ENCODE measurements around the gene RRP1.

Gene RRP1

GRCh38 chr21:43824333-43825241 lies 35.2 kb downstream of the RRP1 start:
- Histone ChIP-seq H3K9me3 (ENCODE audit: control insufficient read depth, insufficient read depth, low read depth, low read length) (no peaks in the 10 kb centered on the region), H3K9ac (ENCODE audit: low read length) (no peak overlapping the region), H3K4me3 (ENCODE audit: low read depth, low read length) (no peak overlapping the region), H3K36me3 (ENCODE audit: control insufficient read depth, insufficient read depth, low read length) (no peaks in the 10 kb centered on the region), H3K27ac (ENCODE audit: low read depth, low read length) (no peak overlapping the region), H3K27me3 (ENCODE audit: control insufficient read depth, insufficient read depth, low read length) (no peaks in the 10 kb centered on the region), H3K4me1 (ENCODE audit: control insufficient read depth, insufficient read depth, low read length) (peaks cover 12% of the 10 kb centered on the region; the same call in 1 of the 2 replicates)

- H3K9ac ChIP-seq (ENCODE audit: low read length), result no peak overlapping the region
- no peak overlapping the region for H3K4me3 ChIP-seq (ENCODE audit: low read depth, low read length)
- H3K27me3 ChIP-seq (ENCODE audit: control insufficient read depth, insufficient read depth, low read length), result no peaks in the 10 kb centered on the region
- H3K9me3 ChIP-seq (ENCODE audit: control insufficient read depth, insufficient read depth, low read depth, low read length), result no peaks in the 10 kb centered on the region
- H3K27ac ChIP-seq (ENCODE audit: low read depth, low read length), result no peak overlapping the region
- peaks cover 12% of the 10 kb centered on the region; the same call in 1 of the 2 replicates for H3K4me1 ChIP-seq (ENCODE audit: control insufficient read depth, insufficient read depth, low read length)
- H3K36me3 ChIP-seq (ENCODE audit: control insufficient read depth, insufficient read depth, low read length), result no peaks in the 10 kb centered on the region
Observed at GRCh38 chr21:43825242-43825935, 36.0 kb downstream of the RRP1 start.

DNA sequence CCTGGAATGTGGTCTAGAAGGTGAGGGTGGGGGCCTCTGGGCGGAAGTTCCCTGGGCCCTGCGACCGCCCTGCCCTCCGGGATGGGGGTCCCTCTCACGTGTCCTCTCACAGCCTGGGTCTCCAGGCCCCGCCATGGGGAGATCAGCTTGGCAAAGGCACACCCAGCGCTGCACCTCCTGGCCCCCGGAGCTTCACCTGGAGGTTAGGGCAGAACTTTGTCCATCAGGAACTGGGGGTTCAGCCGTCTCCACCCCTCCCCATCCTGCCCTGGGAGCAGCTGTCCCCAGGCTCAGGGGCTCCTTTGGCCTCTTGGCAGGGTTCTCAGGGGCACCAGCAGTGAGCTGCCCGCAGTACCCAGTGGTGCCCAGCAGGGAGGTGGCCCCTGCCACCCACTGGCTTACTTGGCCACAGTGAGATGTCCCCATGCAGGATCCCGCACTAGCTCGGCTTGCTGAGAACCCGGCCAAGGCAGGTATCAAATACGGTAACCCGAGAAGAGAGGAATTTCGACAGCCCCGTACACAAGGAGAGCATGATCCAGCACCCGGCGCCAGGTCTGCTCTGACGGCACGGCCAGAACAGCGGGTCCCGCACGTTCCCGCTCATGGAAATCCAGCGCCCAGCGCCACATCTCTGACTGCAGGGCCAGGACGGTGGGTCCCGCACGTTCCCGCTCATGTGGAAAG lies 36.7 kb downstream of the RRP1 start:
- no peak overlapping the region for H3K9ac ChIP-seq (ENCODE audit: low read length)
- H3K9me3 ChIP-seq (ENCODE audit: control insufficient read depth, insufficient read depth, low read depth, low read length), result no peaks in the 10 kb centered on the region
- H3K36me3 ChIP-seq (ENCODE audit: control insufficient read depth, insufficient read depth, low read length), result no peaks in the 10 kb centered on the region
- H3K4me1 ChIP-seq (ENCODE audit: control insufficient read depth, insufficient read depth, low read length), result peaks cover 12% of the 10 kb centered on the region; the same call in 1 of the 2 replicates
- no peaks in the 10 kb centered on the region for H3K27me3 ChIP-seq (ENCODE audit: control insufficient read depth, insufficient read depth, low read length)
- H3K27ac ChIP-seq (ENCODE audit: low read depth, low read length), result no peak overlapping the region
- H3K4me3 ChIP-seq (ENCODE audit: low read depth, low read length), result no peak overlapping the region

DNA sequence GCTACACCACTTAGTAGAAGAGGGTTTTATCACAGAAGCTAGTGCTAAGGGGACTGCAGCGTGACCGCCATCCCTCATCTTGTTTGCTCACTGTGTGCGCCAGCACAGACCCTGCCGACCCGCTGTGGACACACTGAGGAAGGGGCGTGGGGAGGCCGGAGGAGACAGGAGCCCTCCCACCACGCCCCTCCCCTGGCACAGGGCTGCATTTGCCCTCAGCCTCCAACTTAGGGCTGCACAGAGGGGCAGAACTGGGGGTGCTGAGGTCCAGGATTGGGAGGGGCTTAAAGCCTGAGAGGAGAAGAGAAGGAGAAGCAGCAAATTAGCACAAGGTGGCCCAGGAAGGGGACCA lies 37.2 kb downstream of the RRP1 start:
- H3K4me1 ChIP-seq (ENCODE audit: control insufficient read depth, insufficient read depth, low read length), result peaks cover 12% of the 10 kb centered on the region; the same call in 1 of the 2 replicates
- no peak overlapping the region for H3K27ac ChIP-seq (ENCODE audit: low read depth, low read length)
- no peak overlapping the region for H3K9ac ChIP-seq (ENCODE audit: low read length)
- no peaks in the 10 kb centered on the region for H3K27me3 ChIP-seq (ENCODE audit: control insufficient read depth, insufficient read depth, low read length)
- H3K9me3 ChIP-seq (ENCODE audit: control insufficient read depth, insufficient read depth, low read depth, low read length), result no peaks in the 10 kb centered on the region
- H3K36me3 ChIP-seq (ENCODE audit: control insufficient read depth, insufficient read depth, low read length), result no peaks in the 10 kb centered on the region
- no peak overlapping the region for H3K4me3 ChIP-seq (ENCODE audit: low read depth, low read length)

- Histone ChIP-seq H3K4me3 (ENCODE audit: low read depth, low read length) (no peak overlapping the region), H3K27me3 (ENCODE audit: control insufficient read depth, insufficient read depth, low read length) (no peaks in the 10 kb centered on the region), H3K9ac (ENCODE audit: low read length) (no peak overlapping the region), H3K36me3 (ENCODE audit: control insufficient read depth, insufficient read depth, low read length) (no peaks in the 10 kb centered on the region), H3K27ac (ENCODE audit: low read depth, low read length) (no peak overlapping the region), H3K9me3 (ENCODE audit: control insufficient read depth, insufficient read depth, low read depth, low read length) (no peaks in the 10 kb centered on the region), H3K4me1 (ENCODE audit: control insufficient read depth, insufficient read depth, low read length) (peaks cover 12% of the 10 kb centered on the region; the same call in 1 of the 2 replicates)
Observed at GRCh38 chr21:43827015-43827611, 37.7 kb downstream of the RRP1 start.

DNA sequence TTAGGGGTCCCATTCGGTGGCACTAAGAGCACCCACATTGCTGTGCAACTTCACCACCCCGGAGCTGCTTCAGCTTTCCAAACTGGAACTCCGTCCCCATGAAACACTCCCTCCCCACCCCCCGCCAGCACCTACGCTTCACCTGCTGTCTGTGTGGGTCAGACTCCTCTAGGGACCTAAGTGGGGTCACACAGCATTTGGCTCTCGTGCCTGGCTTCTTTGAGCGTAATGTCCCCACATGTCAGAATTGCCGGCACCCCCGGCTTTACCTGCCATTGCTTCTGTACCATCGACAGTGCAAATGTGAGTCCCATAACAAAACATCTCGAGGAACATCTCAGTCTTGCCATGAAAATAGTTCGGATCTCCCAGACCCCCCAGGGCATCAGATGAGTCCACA lies 39.8 kb downstream of the RRP1 start:
- no peak overlapping the region for H3K27ac ChIP-seq (ENCODE audit: low read depth, low read length)
- no peaks in the 10 kb centered on the region for H3K9me3 ChIP-seq (ENCODE audit: control insufficient read depth, insufficient read depth, low read depth, low read length)
- peaks cover 12% of the 10 kb centered on the region; the same call in 1 of the 2 replicates for H3K4me1 ChIP-seq (ENCODE audit: control insufficient read depth, insufficient read depth, low read length)
- no peak overlapping the region for H3K4me3 ChIP-seq (ENCODE audit: low read depth, low read length)
- no peak overlapping the region for H3K9ac ChIP-seq (ENCODE audit: low read length)
- no peaks in the 10 kb centered on the region for H3K27me3 ChIP-seq (ENCODE audit: control insufficient read depth, insufficient read depth, low read length)
- H3K36me3 ChIP-seq (ENCODE audit: control insufficient read depth, insufficient read depth, low read length), result no peaks in the 10 kb centered on the region

DNA sequence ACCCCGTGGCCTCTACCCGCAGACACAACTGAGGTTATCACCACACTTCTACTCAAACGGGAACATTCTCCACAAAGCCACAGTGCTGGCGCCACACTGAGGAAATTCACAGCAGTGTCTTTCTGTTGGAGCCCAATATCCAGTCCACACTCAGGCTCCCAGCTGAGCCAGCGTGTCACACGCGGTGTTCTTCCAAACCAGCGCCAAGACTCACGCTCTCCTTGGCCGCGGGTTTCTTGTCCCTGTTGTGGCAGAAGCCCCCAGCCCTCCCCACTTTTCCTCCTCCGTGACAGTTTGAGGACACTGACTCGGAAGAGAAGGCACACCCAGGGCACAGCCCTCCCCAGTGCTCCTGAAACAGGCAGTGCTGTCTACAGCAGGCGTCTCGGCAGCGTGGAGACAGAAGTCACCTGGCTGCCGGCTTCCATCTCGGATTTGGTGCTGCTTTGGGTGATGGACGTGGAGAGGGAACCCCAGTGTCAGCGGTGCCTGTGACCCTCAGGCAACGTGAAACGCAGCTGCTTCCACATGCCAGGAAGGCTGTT lies 40.3 kb downstream of the RRP1 start:
- Histone ChIP-seq H3K9me3 (ENCODE audit: control insufficient read depth, insufficient read depth, low read depth, low read length) (no peaks in the 10 kb centered on the region), H3K4me1 (ENCODE audit: control insufficient read depth, insufficient read depth, low read length) (peaks cover 12% of the 10 kb centered on the region; the same call in 1 of the 2 replicates), H3K27ac (ENCODE audit: low read depth, low read length) (no peak overlapping the region), H3K36me3 (ENCODE audit: control insufficient read depth, insufficient read depth, low read length) (no peaks in the 10 kb centered on the region), H3K27me3 (ENCODE audit: control insufficient read depth, insufficient read depth, low read length) (no peaks in the 10 kb centered on the region), H3K9ac (ENCODE audit: low read length) (no peak overlapping the region), H3K4me3 (ENCODE audit: low read depth, low read length) (no peak overlapping the region)

DNA sequence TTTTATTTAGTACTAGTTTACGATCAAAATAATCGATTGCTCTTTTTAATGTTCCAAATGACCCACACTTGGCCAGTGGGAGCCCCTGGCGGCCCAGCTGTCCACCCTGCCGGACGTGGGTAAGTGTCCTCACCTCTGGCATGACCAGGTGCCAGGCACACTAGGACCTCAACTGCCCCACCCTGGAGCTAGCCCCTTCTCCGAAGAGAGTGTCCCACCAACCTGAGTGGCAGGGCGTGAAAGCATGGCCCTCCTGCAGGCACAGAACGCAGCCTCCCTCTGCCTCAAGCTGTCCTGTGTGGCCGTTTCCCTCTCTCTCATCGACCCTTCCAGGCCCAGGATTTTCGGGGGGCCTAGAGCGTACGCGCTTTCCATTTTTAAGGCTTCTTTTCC lies 42.8 kb downstream of the RRP1 start:
- no peaks in the 10 kb centered on the region for H3K4me1 ChIP-seq (ENCODE audit: control insufficient read depth, insufficient read depth, low read length)
- no peaks in the 10 kb centered on the region for H3K9me3 ChIP-seq (ENCODE audit: control insufficient read depth, insufficient read depth, low read depth, low read length)
- H3K27ac ChIP-seq (ENCODE audit: low read depth, low read length), result no peak overlapping the region
- no peak overlapping the region for H3K4me3 ChIP-seq (ENCODE audit: low read depth, low read length)
- no peaks in the 10 kb centered on the region for H3K27me3 ChIP-seq (ENCODE audit: control insufficient read depth, insufficient read depth, low read length)
- no peaks in the 10 kb centered on the region for H3K36me3 ChIP-seq (ENCODE audit: control insufficient read depth, insufficient read depth, low read length)
- H3K9ac ChIP-seq (ENCODE audit: low read length), result no peak overlapping the region

DNA sequence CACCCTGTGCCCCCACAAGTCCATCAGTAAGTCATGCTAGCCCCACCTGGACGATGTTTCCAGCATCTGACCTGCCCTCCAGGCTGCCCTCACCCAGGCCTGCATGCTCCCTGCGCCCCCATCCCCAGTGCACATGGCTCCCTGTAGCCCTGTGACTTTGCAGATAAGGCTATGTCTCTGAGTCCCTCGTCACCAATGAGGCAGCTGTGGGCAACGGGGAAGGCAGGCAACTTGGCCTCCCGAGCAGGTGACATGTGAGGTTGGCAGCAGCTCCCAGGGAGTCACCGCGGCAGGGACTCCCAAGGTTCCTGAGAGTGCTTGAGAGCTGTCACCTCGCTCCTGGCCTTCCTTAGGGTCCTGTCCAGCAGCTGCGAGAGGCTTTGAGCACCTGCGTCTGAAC lies 43.3 kb downstream of the RRP1 start:
- Histone ChIP-seq H3K9me3 (ENCODE audit: control insufficient read depth, insufficient read depth, low read depth, low read length) (no peaks in the 10 kb centered on the region), H3K9ac (ENCODE audit: low read length) (no peak overlapping the region), H3K4me3 (ENCODE audit: low read depth, low read length) (no peak overlapping the region), H3K27me3 (ENCODE audit: control insufficient read depth, insufficient read depth, low read length) (no peaks in the 10 kb centered on the region), H3K36me3 (ENCODE audit: control insufficient read depth, insufficient read depth, low read length) (no peaks in the 10 kb centered on the region), H3K4me1 (ENCODE audit: control insufficient read depth, insufficient read depth, low read length) (no peaks in the 10 kb centered on the region), H3K27ac (ENCODE audit: low read depth, low read length) (no peak overlapping the region)

- no peak overlapping the region for H3K9ac ChIP-seq (ENCODE audit: low read length)
- H3K27me3 ChIP-seq (ENCODE audit: control insufficient read depth, insufficient read depth, low read length), result no peaks in the 10 kb centered on the region
- H3K27ac ChIP-seq (ENCODE audit: low read depth, low read length), result no peak overlapping the region
- H3K9me3 ChIP-seq (ENCODE audit: control insufficient read depth, insufficient read depth, low read depth, low read length), result no peaks in the 10 kb centered on the region
- H3K4me1 ChIP-seq (ENCODE audit: control insufficient read depth, insufficient read depth, low read length), result no peaks in the 10 kb centered on the region
- H3K36me3 ChIP-seq (ENCODE audit: control insufficient read depth, insufficient read depth, low read length), result no peaks in the 10 kb centered on the region
- no peak overlapping the region for H3K4me3 ChIP-seq (ENCODE audit: low read depth, low read length)
Observed at GRCh38 chr21:43834146-43834905, 44.9 kb downstream of the RRP1 start.

Data from HUES6 (cell line).